IMR-90 (cell line): ENCODE measurements around the gene ABCB4. TPM values are rescaled to one million over a fixed set of nuclear protein-coding genes. Genes with fewer than 3 reads are reported as not detected.

ENCODE experiments used
- ATAC-seq: fragments of 200-7000 bp; cut with Tn5 transposase; 2 replicates; pipeline ENCODE4 v1.9.1; 2020; ENCODE audit warnings: low read depth, mild to moderate bottlenecking, moderate library complexity
- BruUV-seq: library from RNA; stranded (reverse); fragments of 400-500 nt; replicated peaks from 2 replicates; lab custom pipeline; 2021; lab: Mats Ljungman, UMichigan
- CTCF ChIA-PET: fragments of 300-600 bp; formaldehyde crosslinking; extraction: SDS; loops from one replicate; lab custom pipeline; 2021; ENCODE audit warnings: antibody characterized with exemption; lab: Yijun Ruan, JAX
- POLR2A ChIA-PET: fragments of 300-600 bp; sonication (Branson Sonifier 250); formaldehyde crosslinking; loops from one replicate; lab custom pipeline; 2022; ENCODE audit warnings: antibody characterized with exemption; ENCODE audit not compliant: unreplicated experiment; lab: Charles Lee
- DNase-seq: peaks from one replicate; pipeline ENCODE4 v3.0.0; 2013
- H2AFZ ChIP-seq: replicated peaks from 2 replicates; pipeline ENCODE3; 2013; ENCODE audit warnings: low read length, mild to moderate bottlenecking; ENCODE audit not compliant: poor library complexity
- H2AK5ac ChIP-seq: 2 replicates; pipeline ENCODE4 v1.6.1; 2013; ENCODE audit warnings: low read depth, low read length, inconsistent platforms
- H2AK9ac ChIP-seq: replicated peaks from 2 replicates; pipeline ENCODE3; 2013; ENCODE audit warnings: mild to moderate bottlenecking, low read depth, low read length, moderate library complexity; ENCODE audit not compliant: poor library complexity
- H2BK120ac ChIP-seq: 2 replicates; pipeline ENCODE4 v1.6.1; 2013; ENCODE audit warnings: low read depth, low read length, inconsistent platforms
- H2BK15ac ChIP-seq: 3 replicates; pipeline ENCODE4 v1.6.1; 2013; ENCODE audit warnings: low read depth, low read length, inconsistent platforms
- H2BK20ac ChIP-seq: 2 replicates; pipeline ENCODE4 v1.6.1; 2013; ENCODE audit warnings: low read depth, mild to moderate bottlenecking, inconsistent platforms, low read length, moderate library complexity
- H2BK5ac ChIP-seq: 2 replicates; pipeline ENCODE4 v1.6.1; 2013; ENCODE audit warnings: mild to moderate bottlenecking, low read depth, low read length, inconsistent platforms; ENCODE audit not compliant: poor library complexity, severe bottlenecking
- H3K14ac ChIP-seq: replicated peaks from 2 replicates; pipeline ENCODE4 v1.6.1; 2013; ENCODE audit warnings: low read depth, low read length, inconsistent platforms
- H3K18ac ChIP-seq: 2 replicates; pipeline ENCODE4 v1.6.1; 2013; ENCODE audit warnings: low read depth, low read length, control low read depth
- H3K23ac ChIP-seq: 2 replicates; pipeline ENCODE4 v1.6.1; 2013; ENCODE audit warnings: low read depth, low read length, inconsistent platforms
- H3K27ac ChIP-seq: 2 replicates; pipeline ENCODE4 v1.5.1; 2013; ENCODE audit warnings: mild to moderate bottlenecking, control low read depth, low read length; ENCODE audit not compliant: insufficient read depth
- H3K27me3 ChIP-seq: 2 replicates; pipeline ENCODE4 v1.6.1; 2013; ENCODE audit warnings: low read length; ENCODE audit not compliant: control insufficient read depth, insufficient read depth
- H3K36me3 ChIP-seq: 2 replicates; pipeline ENCODE4 v1.6.1; 2013; ENCODE audit warnings: low read length, mixed read lengths; ENCODE audit not compliant: control insufficient read depth, insufficient read depth
- H3K4ac ChIP-seq: 2 replicates; pipeline ENCODE4 v1.6.1; 2013; ENCODE audit warnings: low read depth, low read length, inconsistent platforms
- H3K4me1 ChIP-seq: 2 replicates; pipeline ENCODE4 v1.6.1; 2013; ENCODE audit warnings: low read length, mixed read lengths; ENCODE audit not compliant: control insufficient read depth, insufficient read depth
- H3K4me2 ChIP-seq: 2 replicates; pipeline ENCODE4 v1.6.1; 2013; ENCODE audit warnings: low read depth, mild to moderate bottlenecking, control low read depth, low read length, moderate library complexity
- H3K4me3 ChIP-seq: 2 replicates; pipeline ENCODE4 v1.5.1; 2013; ENCODE audit warnings: low read depth, mild to moderate bottlenecking, control low read depth, low read length, moderate library complexity; ENCODE audit not compliant: insufficient read depth
- H3K56ac ChIP-seq: 2 replicates; pipeline ENCODE4 v1.6.1; 2013; ENCODE audit warnings: low read length, inconsistent platforms; ENCODE audit not compliant: insufficient read depth; ENCODE audit errors: extremely low read depth
- H3K79me1 ChIP-seq, 2 experiments: 2 replicates each; pipeline ENCODE4 v1.6.1; 2013; ENCODE audit warnings: low read length in 2 of 2, inconsistent platforms in 1 of 2, low read depth in 1 of 2
- H3K9ac ChIP-seq: 2 replicates; pipeline ENCODE4 v1.6.1; 2013; ENCODE audit warnings: low read depth, low read length, control low read depth
- H3K9me1 ChIP-seq: 2 replicates; pipeline ENCODE4 v1.6.1; 2013; ENCODE audit warnings: low read length, inconsistent platforms; ENCODE audit not compliant: insufficient read depth
- H3K9me3 ChIP-seq: 2 replicates; pipeline ENCODE4 v1.6.1; 2013; ENCODE audit warnings: low read length; ENCODE audit not compliant: control insufficient read depth, insufficient read depth
- H4K20me1 ChIP-seq: 2 replicates; pipeline ENCODE4 v1.6.1; 2013; ENCODE audit warnings: low read length, inconsistent platforms; ENCODE audit not compliant: insufficient read depth
- H4K5ac ChIP-seq: 2 replicates; pipeline ENCODE4 v1.6.1; 2013; ENCODE audit warnings: mild to moderate bottlenecking, low read depth, low read length, control low read depth
- H4K8ac ChIP-seq, 2 experiments: 2 replicates each; pipeline ENCODE4 v1.6.1; 2013; ENCODE audit warnings: low read depth in 2 of 2, low read length in 2 of 2, control low read depth in 1 of 2, inconsistent platforms in 1 of 2
- H4K91ac ChIP-seq: 2 replicates; pipeline ENCODE4 v1.6.1; 2013; ENCODE audit warnings: low read depth, low read length, inconsistent platforms; ENCODE audit not compliant: insufficient read depth
- BHLHE40 ChIP-seq: fragments of 150-350 bp; IDR thresholded peaks from 2 replicates; pipeline ENCODE4 v1.6.1; 2016; ENCODE audit warnings: mild to moderate bottlenecking, low read depth, low read length
- CEBPB ChIP-seq: IDR thresholded peaks from 2 replicates; pipeline ENCODE4 v1.6.1; 2012; ENCODE audit warnings: low read depth, low read length, improper control_type of control experiment
- CHD1 ChIP-seq: IDR thresholded peaks from 2 replicates; pipeline ENCODE4 v1.6.1; 2012; ENCODE audit warnings: low read depth, low read length, improper control_type of control experiment
- FOS ChIP-seq: fragments of 150-350 bp; IDR thresholded peaks from 2 replicates; pipeline ENCODE4 v1.6.1; 2016; ENCODE audit warnings: low read depth, low read length
- MAFK ChIP-seq: IDR thresholded peaks from 2 replicates; pipeline ENCODE4 v1.6.1; 2012; ENCODE audit warnings: low read depth, low read length, improper control_type of control experiment
- MAZ ChIP-seq: IDR thresholded peaks from 2 replicates; pipeline ENCODE4 v1.6.1; 2012; ENCODE audit warnings: low read depth, mild to moderate bottlenecking, low read length, improper control_type of control experiment, moderate library complexity, borderline replicate concordance
- NFE2L2 ChIP-seq: fragments of 150-350 bp; IDR thresholded peaks from 2 replicates; pipeline ENCODE4 v1.6.1; 2016; ENCODE audit warnings: low read depth, mild to moderate bottlenecking, low read length
- POLR2A ChIP-seq: IDR thresholded peaks from 2 replicates; pipeline ENCODE4 v1.6.1; 2012; ENCODE audit warnings: mild to moderate bottlenecking, low read depth, low read length
- RAD21 ChIP-seq: IDR thresholded peaks from 2 replicates; pipeline ENCODE4 v1.6.1; 2012; ENCODE audit warnings: low read length, improper control_type of control experiment
- RCOR1 ChIP-seq: IDR thresholded peaks from 2 replicates; pipeline ENCODE4 v1.6.1; 2012; ENCODE audit warnings: mild to moderate bottlenecking, low read length, improper control_type of control experiment; ENCODE audit not compliant: insufficient replicate concordance
- RFX5 ChIP-seq: IDR thresholded peaks from 2 replicates; pipeline ENCODE4 v1.8.0; 2012; ENCODE audit warnings: low read depth, mild to moderate bottlenecking, low read length, moderate library complexity
- SMC3 ChIP-seq: fragments of 150-350 bp; IDR thresholded peaks from 2 replicates; pipeline ENCODE4 v1.6.1; 2016; ENCODE audit warnings: low read depth, mild to moderate bottlenecking, antibody characterized with exemption, low read length, moderate library complexity
- WGBS, 2 experiments: methylation state at CpG; one replicate each; pipeline versions ENCODE4 v1.1.5 to v1.1.7; 2013; ENCODE audit warnings: missing lambda C conversion rate in 2 of 2; ENCODE audit not compliant: insufficient read length in 1 of 2; ENCODE audit errors: extremely low coverage in 2 of 2; 5-methylcytosine and 5-hydroxymethylcytosine counted together
- dilution Hi-C: fragments of 300-500 bp; cut with HindIII; formaldehyde crosslinking; loops from one replicate; pipeline ENCODE4 v1.14.3; 2018; ENCODE audit warnings: low sequenced_read_pairs; ENCODE audit not compliant: unreplicated experiment
- in situ Hi-C: fragments of 300-500 bp; cut with MboI; formaldehyde crosslinking; loops from 3 replicates; pipeline ENCODE4 v1.14.3; 2019; ENCODE audit warnings: low sequenced_read_pairs, inconsistent platforms, mixed read lengths
- intact Hi-C: fragments of 100-400 bp; cut with micrococcal nuclease; formaldehyde crosslinking; loops from 2 replicates; pipeline ENCODE4 v1.10.0; 2022
- polyA plus RNA-seq, 3 experiments: library from polyadenylated mRNA; depleted of rRNA; stranded (reverse); fragments of >200 nt; gene quantifications; 2 replicates each; pipeline ENCODE4 v1.2.3, GENCODE V29; 2012; ENCODE audit warnings: low replicate concordance in 1 of 3
- total RNA-seq: library from RNA; depleted of rRNA; stranded (reverse); fragments of >200 nt; gene quantifications from 2 replicates; pipeline ENCODE4 v1.2.3, GENCODE V29; 2012
- TF ChIP-seq, protein P1 (sequence below): fragments of 150-350 bp; IDR thresholded peaks from 2 replicates; pipeline ENCODE4 v1.6.1; 2016; ENCODE audit warnings: low read depth, mild to moderate bottlenecking, low read length, moderate library complexity, borderline replicate concordance
- TF ChIP-seq, protein P2 (sequence below): conservative IDR thresholded peaks from 2 replicates; pipeline ENCODE4 v1.5.1; 2012; ENCODE audit warnings: mild to moderate bottlenecking, low read depth, low read length, improper control_type of control experiment
- TF ChIP-seq, protein P3 (sequence below): fragments of 150-350 bp; IDR thresholded peaks from 2 replicates; pipeline ENCODE4 v1.6.1; 2017; ENCODE audit warnings: mild to moderate bottlenecking, antibody characterized with exemption, low read length, low read depth

The ABCB4 gene
- total and polyA plus RNA-seq, 2 of the 4 experiments (the other 2 are of a cell fraction): not detected

DNA sequence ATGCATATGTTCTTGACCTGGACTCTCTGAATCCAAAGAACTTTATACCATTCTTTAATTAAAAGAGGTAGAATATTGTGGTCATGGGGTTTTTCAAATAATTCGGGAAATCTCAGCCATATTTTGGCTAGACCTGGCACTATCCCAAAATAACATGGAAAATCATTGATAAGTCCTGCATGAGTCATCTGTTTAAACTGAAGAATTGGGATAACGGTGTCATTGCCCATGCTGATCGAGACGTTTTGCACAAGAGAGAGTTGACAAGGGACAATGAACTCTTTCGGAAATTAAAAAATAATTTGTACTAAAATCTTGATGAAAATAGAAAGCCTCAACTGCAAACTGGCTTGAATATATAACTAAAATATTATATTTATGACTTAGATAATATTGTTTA, 19.9 kb upstream of the ABCB4 start:
- H3K9me1 ChIP-seq: no peaks in the 10 kb centered on the region
- H4K20me1 ChIP-seq: no peaks in the 10 kb centered on the region
- CTCF ChIA-PET: no interaction called here
- H3K4me1 ChIP-seq: no peaks in the 10 kb centered on the region
- BruUV-seq: no TSS peak
- H3K9me3 ChIP-seq: no peaks in the 10 kb centered on the region
- H2BK120ac ChIP-seq: no peak overlapping the region
- no peak overlapping the region for H3K23ac ChIP-seq
- no peak overlapping the region for H2BK20ac ChIP-seq
- no peak overlapping the region for H2BK15ac ChIP-seq
- H3K4me2 ChIP-seq: no peak overlapping the region
- no peak overlapping the region for H3K9ac ChIP-seq
- H4K5ac ChIP-seq: no peak overlapping the region
- H3K79me1 ChIP-seq: no peaks in the 10 kb centered on the region
- peaks cover 1% of the 10 kb centered on the region; the same call in 1 of the 2 replicates for H3K27me3 ChIP-seq
- H4K8ac ChIP-seq: no peak overlapping the region
- TF ChIP-seq MAFK: no peak
- no peak for TF ChIP-seq RCOR1
- no peak for TF ChIP-seq BHLHE40
- no peak for TF ChIP-seq RAD21
- TF ChIP-seq FOS: no peak
- TF ChIP-seq CEBPB: no peak
- no peak for TF ChIP-seq MAZ
- TF ChIP-seq POLR2A: no peak
- TF ChIP-seq, protein P1, sequence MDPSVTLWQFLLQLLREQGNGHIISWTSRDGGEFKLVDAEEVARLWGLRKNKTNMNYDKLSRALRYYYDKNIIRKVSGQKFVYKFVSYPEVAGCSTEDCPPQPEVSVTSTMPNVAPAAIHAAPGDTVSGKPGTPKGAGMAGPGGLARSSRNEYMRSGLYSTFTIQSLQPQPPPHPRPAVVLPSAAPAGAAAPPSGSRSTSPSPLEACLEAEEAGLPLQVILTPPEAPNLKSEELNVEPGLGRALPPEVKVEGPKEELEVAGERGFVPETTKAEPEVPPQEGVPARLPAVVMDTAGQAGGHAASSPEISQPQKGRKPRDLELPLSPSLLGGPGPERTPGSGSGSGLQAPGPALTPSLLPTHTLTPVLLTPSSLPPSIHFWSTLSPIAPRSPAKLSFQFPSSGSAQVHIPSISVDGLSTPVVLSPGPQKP: no peak
- TF ChIP-seq, protein P2, sequence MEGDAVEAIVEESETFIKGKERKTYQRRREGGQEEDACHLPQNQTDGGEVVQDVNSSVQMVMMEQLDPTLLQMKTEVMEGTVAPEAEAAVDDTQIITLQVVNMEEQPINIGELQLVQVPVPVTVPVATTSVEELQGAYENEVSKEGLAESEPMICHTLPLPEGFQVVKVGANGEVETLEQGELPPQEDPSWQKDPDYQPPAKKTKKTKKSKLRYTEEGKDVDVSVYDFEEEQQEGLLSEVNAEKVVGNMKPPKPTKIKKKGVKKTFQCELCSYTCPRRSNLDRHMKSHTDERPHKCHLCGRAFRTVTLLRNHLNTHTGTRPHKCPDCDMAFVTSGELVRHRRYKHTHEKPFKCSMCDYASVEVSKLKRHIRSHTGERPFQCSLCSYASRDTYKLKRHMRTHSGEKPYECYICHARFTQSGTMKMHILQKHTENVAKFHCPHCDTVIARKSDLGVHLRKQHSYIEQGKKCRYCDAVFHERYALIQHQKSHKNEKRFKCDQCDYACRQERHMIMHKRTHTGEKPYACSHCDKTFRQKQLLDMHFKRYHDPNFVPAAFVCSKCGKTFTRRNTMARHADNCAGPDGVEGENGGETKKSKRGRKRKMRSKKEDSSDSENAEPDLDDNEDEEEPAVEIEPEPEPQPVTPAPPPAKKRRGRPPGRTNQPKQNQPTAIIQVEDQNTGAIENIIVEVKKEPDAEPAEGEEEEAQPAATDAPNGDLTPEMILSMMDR: no peak
- TF ChIP-seq NFE2L2: no peak
- TF ChIP-seq, protein P3, sequence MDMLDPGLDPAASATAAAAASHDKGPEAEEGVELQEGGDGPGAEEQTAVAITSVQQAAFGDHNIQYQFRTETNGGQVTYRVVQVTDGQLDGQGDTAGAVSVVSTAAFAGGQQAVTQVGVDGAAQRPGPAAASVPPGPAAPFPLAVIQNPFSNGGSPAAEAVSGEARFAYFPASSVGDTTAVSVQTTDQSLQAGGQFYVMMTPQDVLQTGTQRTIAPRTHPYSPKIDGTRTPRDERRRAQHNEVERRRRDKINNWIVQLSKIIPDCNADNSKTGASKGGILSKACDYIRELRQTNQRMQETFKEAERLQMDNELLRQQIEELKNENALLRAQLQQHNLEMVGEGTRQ: no peak
- TF ChIP-seq CHD1: no peak
- no peak for TF ChIP-seq SMC3
- TF ChIP-seq RFX5: no peak
- no CpG with 5 or more reads among the region's 5 CpGs for WGBS, 2 experiments
- no peak overlapping the region for H2AK9ac ChIP-seq
- no peak overlapping the region for H3K14ac ChIP-seq
- H3K36me3 ChIP-seq: no peaks in the 10 kb centered on the region
- H2AK5ac ChIP-seq: no peak overlapping the region
- no peak overlapping the region for H3K18ac ChIP-seq
- no peak overlapping the region for H2BK5ac ChIP-seq
- dilution Hi-C loops: no loop called here
- H4K91ac ChIP-seq: no peak overlapping the region
- POLR2A ChIA-PET: no interaction called here
- H3K4ac ChIP-seq: no peak overlapping the region
- H3K4me3 ChIP-seq: no peak overlapping the region
- H2AFZ ChIP-seq: no peak overlapping the region
- ATAC-seq: no peak
- H3K27ac ChIP-seq: no peak overlapping the region
- in situ Hi-C loops: no loop called here
- no peak overlapping the region for H3K56ac ChIP-seq
- intact Hi-C loops: no loop called here
- no peak for DNase-seq
